Mucosa of gallbladder (tissue), 1 donor: ENCODE measurements around the gene TNS3. TPM values are rescaled to one million over a fixed set of nuclear protein-coding genes. Genes with fewer than 3 reads are reported as not detected.
A peak's percentile ranks its signal among the peaks of the same experiment; 100 is the strongest.
"Not testable (repeated sequence)": the region's sequence is repeated elsewhere in the genome, so short reads cannot be mapped to it uniquely, and the experiment has no call there.

Experiments used
- DNase-seq: peaks from one replicate; pipeline ENCODE4 v3.0.0-alpha.2; 2020; ENCODE audit warnings: low spot score
- total RNA-seq: library from RNA; stranded (reverse); gene quantifications from one replicate; pipeline ENCODE4 v1.2.1, GENCODE V29; 2021
- donor health status: DM: no; HTN: no; CAD: no.

The TNS3 gene
- total RNA-seq, 1 donor from 2014 or later = 97.2 TPM

GRCh38 chr7:47473499-47474210 is 108.3 kb downstream of the TNS3 start:
- DNase-seq = no peak

- no peak for DNase-seq
These were observed 109.3 kb downstream of the TNS3 start for GRCh38 chr7:47472444-47473157.

- no peak for DNase-seq
These were observed 110.1 kb downstream of the TNS3 start for GRCh38 chr7:47471831-47472230.

- no peak for DNase-seq
These were observed 110.6 kb downstream of the TNS3 start for GRCh38 chr7:47471358-47471703.

- DNase-seq = peak; percentile 79
These were observed 111.1 kb downstream of the TNS3 start for GRCh38 chr7:47470567-47471357.

GRCh38 chr7:47469846-47470245 is 112.1 kb downstream of the TNS3 start:
- DNase-seq = not testable (repeated sequence)

GRCh38 chr7:47466832-47467231 is 115.1 kb downstream of the TNS3 start:
- DNase-seq = no peak

- no peak for DNase-seq
These were observed 116.7 kb downstream of the TNS3 start for GRCh38 chr7:47465191-47465590.

GRCh38 chr7:47464266-47464665 is 117.6 kb downstream of the TNS3 start:
- no peak for DNase-seq

GRCh38 chr7:47461746-47462145 is 120.2 kb downstream of the TNS3 start:
- no peak for DNase-seq

- no peak for DNase-seq
These were observed 120.8 kb downstream of the TNS3 start for GRCh38 chr7:47461161-47461560.

GRCh38 chr7:47460251-47460989 is 121.5 kb downstream of the TNS3 start:
- no peak for DNase-seq

GRCh38 chr7:47458486-47458885 is 123.4 kb downstream of the TNS3 start:
- DNase-seq = no peak

- no peak for DNase-seq
These were observed 123.9 kb downstream of the TNS3 start for GRCh38 chr7:47458057-47458456.

- no peak for DNase-seq
These were observed 125.5 kb downstream of the TNS3 start for GRCh38 chr7:47456210-47456955.

GRCh38 chr7:47455872-47456185 is 126.1 kb downstream of the TNS3 start:
- no peak for DNase-seq

GRCh38 chr7:47454974-47455871 is 126.7 kb downstream of the TNS3 start:
- no peak for DNase-seq

GRCh38 chr7:47454069-47454973 is 127.6 kb downstream of the TNS3 start:
- no peak for DNase-seq
